Omental fat pad (tissue), 4 donors: Measurements from ENCODE around the gene HIC1. TPM values are rescaled to one million over a fixed set of nuclear protein-coding genes. Genes with fewer than 3 reads are reported as not detected.

Source experiments
- ATAC-seq: fragments of 150-250 bp; one replicate; pipeline ENCODE4 v1.9.1; 2016; ENCODE audit warnings: mild to moderate bottlenecking, moderate library complexity; ENCODE audit not compliant: low FRiP score
- DNase-seq: peaks from one replicate; pipeline ENCODE4 v3.0.0-alpha.2; 2019; ENCODE audit warnings: low spot score
- total RNA-seq, 4 donors: library from RNA; depleted of rRNA; stranded (reverse); fragments of >200 nt; gene quantifications; one replicate each; pipeline ENCODE4 v1.1.0, GENCODE V29; 2016
- TF ChIP-seq, protein P1 (sequence below), 3 donors: fragments of 450-650 bp; IDR thresholded peaks; one replicate each; pipeline ENCODE4 v1.5.1; 2016 to 2017; ENCODE audit warnings: antibody characterized with exemption in 3 of 3, mild to moderate bottlenecking in 3 of 3, moderate library complexity in 2 of 3

The HIC1 gene
- total RNA-seq, 4 donors from 2014 or later = 9.9 to 63.8 (median 37.3) TPM

GRCh38 chr17:2057760-2058585 is 3.1 kb downstream of the HIC1 start:
- no peak for ATAC-seq
- no peak for DNase-seq
- TF ChIP-seq, protein P1, sequence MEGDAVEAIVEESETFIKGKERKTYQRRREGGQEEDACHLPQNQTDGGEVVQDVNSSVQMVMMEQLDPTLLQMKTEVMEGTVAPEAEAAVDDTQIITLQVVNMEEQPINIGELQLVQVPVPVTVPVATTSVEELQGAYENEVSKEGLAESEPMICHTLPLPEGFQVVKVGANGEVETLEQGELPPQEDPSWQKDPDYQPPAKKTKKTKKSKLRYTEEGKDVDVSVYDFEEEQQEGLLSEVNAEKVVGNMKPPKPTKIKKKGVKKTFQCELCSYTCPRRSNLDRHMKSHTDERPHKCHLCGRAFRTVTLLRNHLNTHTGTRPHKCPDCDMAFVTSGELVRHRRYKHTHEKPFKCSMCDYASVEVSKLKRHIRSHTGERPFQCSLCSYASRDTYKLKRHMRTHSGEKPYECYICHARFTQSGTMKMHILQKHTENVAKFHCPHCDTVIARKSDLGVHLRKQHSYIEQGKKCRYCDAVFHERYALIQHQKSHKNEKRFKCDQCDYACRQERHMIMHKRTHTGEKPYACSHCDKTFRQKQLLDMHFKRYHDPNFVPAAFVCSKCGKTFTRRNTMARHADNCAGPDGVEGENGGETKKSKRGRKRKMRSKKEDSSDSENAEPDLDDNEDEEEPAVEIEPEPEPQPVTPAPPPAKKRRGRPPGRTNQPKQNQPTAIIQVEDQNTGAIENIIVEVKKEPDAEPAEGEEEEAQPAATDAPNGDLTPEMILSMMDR (IDR thresholded peaks at IDR 0.05) = no peak

DNA sequence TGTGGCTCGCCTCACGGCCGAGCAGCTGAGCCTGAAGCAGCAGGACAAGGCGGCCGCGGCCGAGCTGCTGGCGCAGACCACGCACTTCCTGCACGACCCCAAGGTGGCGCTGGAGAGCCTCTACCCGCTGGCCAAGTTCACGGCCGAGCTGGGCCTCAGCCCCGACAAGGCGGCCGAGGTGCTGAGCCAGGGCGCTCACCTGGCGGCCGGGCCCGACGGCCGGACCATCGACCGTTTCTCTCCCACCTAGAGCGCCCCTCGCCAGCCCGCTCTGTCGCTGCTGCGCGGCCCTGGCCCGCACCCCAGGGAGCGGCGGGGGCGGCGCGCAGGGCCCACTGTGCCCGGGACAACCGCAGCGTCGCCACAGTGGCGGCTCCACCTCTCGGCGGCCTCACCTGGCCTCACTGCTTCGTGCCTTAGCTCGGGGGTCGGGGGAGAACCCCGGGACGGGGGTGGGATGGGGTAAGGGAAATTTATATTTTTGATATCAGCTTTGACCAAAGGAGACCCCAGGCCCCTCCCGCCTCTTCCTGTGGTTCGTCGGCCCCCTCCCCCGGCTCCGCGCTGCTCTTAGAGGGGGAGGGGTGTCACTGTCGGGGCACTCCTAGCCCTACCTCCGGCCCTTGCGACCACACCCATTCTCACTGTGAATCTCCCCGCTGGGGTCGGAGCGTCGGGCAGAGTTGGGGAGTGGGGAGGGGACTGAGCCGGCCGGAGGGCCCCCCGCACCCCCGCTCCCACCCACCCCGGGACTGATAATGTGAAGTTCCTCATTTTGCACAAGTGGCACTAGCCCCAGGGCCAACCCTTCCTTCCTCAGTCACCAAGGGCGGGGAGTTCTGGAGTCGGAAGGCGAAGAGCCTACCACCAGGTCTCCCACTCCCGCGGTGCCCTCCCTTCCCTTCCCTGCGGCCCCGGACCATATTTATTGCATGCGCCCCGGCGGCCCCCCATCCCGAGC is 4.0 kb downstream of the HIC1 start:
- TF ChIP-seq, protein P1 (IDR thresholded peaks at IDR 0.05) = peak in 1 of 3 donors; percentile 23
- ATAC-seq (no peak), DNase-seq (no peak)

DNA sequence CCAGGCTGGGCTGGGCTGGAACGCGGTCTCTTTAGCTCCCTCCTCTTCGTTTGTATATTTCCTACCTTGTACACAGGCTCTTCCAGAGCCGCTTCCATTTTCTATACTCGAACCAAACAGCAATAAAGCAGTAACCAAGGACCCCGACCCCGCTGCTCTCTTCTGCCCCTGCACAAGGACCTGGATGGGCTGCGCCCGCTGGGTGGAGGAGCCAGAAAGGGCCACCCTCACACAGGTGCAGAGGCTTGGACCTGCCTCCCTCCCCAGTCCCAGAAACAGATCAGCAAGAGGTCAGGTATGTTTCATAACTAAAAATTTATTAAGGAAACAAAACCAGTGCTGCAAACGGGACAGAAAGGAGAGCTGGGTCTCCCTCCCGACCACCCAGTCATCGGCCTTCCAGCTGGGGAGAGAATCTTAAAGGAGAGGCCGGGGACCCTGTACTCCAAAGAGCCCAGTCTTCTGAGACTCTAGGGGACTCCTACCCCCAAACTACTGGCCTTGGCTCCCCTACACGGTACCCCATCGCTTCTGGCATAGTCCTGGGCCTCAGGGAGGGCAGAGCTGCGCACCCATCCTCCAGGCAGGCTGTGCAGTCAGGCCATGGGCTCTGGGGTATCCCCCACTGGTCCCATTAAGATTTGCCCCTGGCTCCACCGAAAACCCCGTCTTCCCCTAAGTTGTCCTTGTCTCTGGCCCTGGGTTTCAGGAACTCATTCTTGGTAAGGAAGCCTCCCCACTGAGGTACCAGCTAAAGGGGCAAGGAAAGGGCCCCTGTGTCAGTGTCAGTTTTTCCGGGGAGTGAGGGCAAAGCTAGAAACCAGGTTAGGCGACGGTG is 4.9 kb downstream of the HIC1 start:
- no peak for DNase-seq
- ATAC-seq = no peak
- TF ChIP-seq, protein P1 (IDR thresholded peaks at IDR 0.05) = no peak

GRCh38 chr17:2060385-2060658 is 5.4 kb downstream of the HIC1 start:
- TF ChIP-seq, protein P1 (IDR thresholded peaks at IDR 0.05) = no peak
- DNase-seq (no peak), ATAC-seq (no peak)

GRCh38 chr17:2060681-2061440 is 6.0 kb downstream of the HIC1 start:
- TF ChIP-seq, protein P1 (IDR thresholded peaks at IDR 0.05) = no peak
- no peak for DNase-seq
- ATAC-seq = no peak

DNA sequence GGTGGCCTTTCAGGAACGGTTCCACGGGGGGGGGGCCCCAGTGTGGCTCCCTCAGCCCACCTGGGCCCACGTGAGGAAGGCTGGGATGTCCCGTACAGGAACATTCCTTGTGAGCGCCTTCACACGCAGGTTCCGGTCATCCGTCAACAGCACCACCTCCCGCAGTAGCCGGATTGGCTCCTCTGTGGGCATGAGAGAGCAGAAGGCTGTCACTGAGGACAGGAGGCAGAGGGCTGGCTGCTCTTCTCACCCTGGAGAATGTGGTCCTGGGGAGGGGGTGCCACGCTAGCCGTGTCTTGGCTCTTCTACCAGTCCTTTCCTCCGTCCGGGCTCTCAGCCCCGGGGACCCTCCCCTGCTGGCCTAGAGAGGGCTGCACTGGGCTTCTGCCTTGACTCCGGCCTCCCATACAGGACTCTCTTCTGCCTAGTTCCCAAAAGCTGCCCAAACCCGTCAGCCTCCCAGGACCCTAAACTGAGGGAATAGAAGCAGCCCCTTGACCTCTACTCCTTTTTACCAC is 6.6 kb downstream of the HIC1 start:
- DNase-seq (no peak), ATAC-seq (no peak)
- TF ChIP-seq, protein P1 (IDR thresholded peaks at IDR 0.05) = no peak
